A549 (cell line): Measurements from ENCODE around the gene PRKAG2.

Experiments
- BHLHE40 ChIP-seq: IDR thresholded peaks from 2 replicates; pipeline ENCODE4 v1.6.1; 2012; ENCODE audit warnings: low read depth, low read length, inconsistent platforms
- CTCF ChIP-seq: fragments of >200 bp; sonication (Bioruptor Twin); formaldehyde crosslinking; IDR thresholded peaks from 3 replicates; pipeline ENCODE4 v1.5.1; 2016
- MAFK ChIP-seq: fragments of 450-650 bp; IDR thresholded peaks from 2 replicates; pipeline ENCODE4 v1.6.1; 2014; ENCODE audit not compliant: partially characterized antibody
- MAX ChIP-seq: IDR thresholded peaks from 2 replicates; pipeline ENCODE4 v1.6.1; 2012
- MAZ ChIP-seq: fragments of 150-350 bp; IDR thresholded peaks from 2 replicates; pipeline ENCODE4 v1.6.1; 2014; ENCODE audit warnings: antibody characterized with exemption, low read depth, low read length, borderline replicate concordance
- POLR2A ChIP-seq: IDR thresholded peaks from 2 replicates; pipeline ENCODE4 v1.6.1; 2012; ENCODE audit warnings: mild to moderate bottlenecking, low read length
- RAD21 ChIP-seq, 2 experiments: fragments of >200 bp in 1 of 2; sonication (Bioruptor Twin) in 1 of 2; formaldehyde crosslinking in 1 of 2; IDR thresholded peaks in 1 of 2; conservative IDR thresholded peaks in 1 of 2; 2 replicates in 1 of 2; 3 replicates in 1 of 2; pipeline ENCODE4 v1.6.1; 2012 to 2018; ENCODE audit warnings: inconsistent platforms in 1 of 2
- REST ChIP-seq: fragments of 200-600 bp; sonication (generic); IDR thresholded peaks from 2 replicates; pipeline ENCODE4 v1.6.1; 2016; ENCODE audit warnings: antibody characterized with exemption, mild to moderate bottlenecking, moderate library complexity
- USF2 ChIP-seq: fragments of 450-650 bp; IDR thresholded peaks from 2 replicates; pipeline ENCODE4 v1.6.1; 2014; ENCODE audit warnings: antibody characterized with exemption

- TF ChIP-seq CTCF = no peak
- no peak for TF ChIP-seq BHLHE40
- no peak for TF ChIP-seq RAD21 (conservative IDR thresholded peaks at IDR 0.05 in 1 of 2, IDR thresholded peaks at IDR 0.05 in 1 of 2)
- TF ChIP-seq REST = no peak
- no peak for TF ChIP-seq POLR2A
- TF ChIP-seq MAX = no peak
- no peak for TF ChIP-seq USF2
- no peak for TF ChIP-seq MAZ
- no peak for TF ChIP-seq MAFK
Measured at GRCh38 chr7:151847681-151848081, 29.2 kb downstream of the PRKAG2 start.
